GM11168 (cell line): ENCODE results near the gene MTMR4.
"Not testable (repeated sequence)": the region's sequence is repeated elsewhere in the genome, so short reads cannot be mapped to it uniquely, and the experiment has no call there.

Source experiments
- in situ Hi-C: fragments of 300-500 bp; cut with MboI; formaldehyde crosslinking; loops from one replicate; pipeline ENCODE4 v1.12.0; 2022; ENCODE audit warnings: low sequenced_read_pairs; ENCODE audit not compliant: unreplicated experiment

The MTMR4 gene

GRCh38 chr17:58527949-58528348 lies 13.5 kb upstream of the MTMR4 start:
- in situ Hi-C loops, result loop anchor here (10.0 kb wide), 1 partner anchor 477 kb away; no protein-coding TSS in a partner anchor

- in situ Hi-C loops, result loop anchor here (10.0 kb wide), 1 partner anchor 477 kb away; no protein-coding TSS in a partner anchor
Measured at GRCh38 chr17:58527306-58527705, 12.9 kb upstream of the MTMR4 start.

GRCh38 chr17:58525239-58525638 lies 10.8 kb upstream of the MTMR4 start:
- in situ Hi-C loops, result loop anchor here (10.0 kb wide), 1 partner anchor 480 kb away; no protein-coding TSS in a partner anchor

GRCh38 chr17:58521680-58522079 lies 7.2 kb upstream of the MTMR4 start:
- in situ Hi-C loops, result loop anchor here (10.0 kb wide), 1 partner anchor 483 kb away; no protein-coding TSS in a partner anchor

- in situ Hi-C loops, result loop anchor here (10.0 kb wide), 1 partner anchor 484 kb away; no protein-coding TSS in a partner anchor
Measured at GRCh38 chr17:58520843-58521430, 6.5 kb upstream of the MTMR4 start.

- in situ Hi-C loops, result no loop called here
Measured at GRCh38 chr17:58517928-58518609, 3.6 kb upstream of the MTMR4 start.

- in situ Hi-C loops, result no loop called here
Measured at GRCh38 chr17:58517378-58517927, 3.0 kb upstream of the MTMR4 start.

- in situ Hi-C loops, result no loop called here
Measured at GRCh38 chr17:58516644-58517377, 2.4 kb upstream of the MTMR4 start.

GRCh38 chr17:58515286-58515685 lies 848 bp upstream of the MTMR4 start:
- in situ Hi-C loops, result no loop called here

GRCh38 chr17:58514770-58515157 lies 326 bp upstream of the MTMR4 start:
- in situ Hi-C loops, result no loop called here

- in situ Hi-C loops, result no loop called here
Measured at GRCh38 chr17:58513267-58513964, 1.0 kb downstream of the MTMR4 start.

- in situ Hi-C loops, result no loop called here
Measured at GRCh38 chr17:58510075-58510474, 4.4 kb downstream of the MTMR4 start.

GRCh38 chr17:58508341-58509067 lies 5.9 kb downstream of the MTMR4 start:
- in situ Hi-C loops, result no loop called here

GRCh38 chr17:58507123-58507634 lies 7.3 kb downstream of the MTMR4 start:
- in situ Hi-C loops, result no loop called here

- in situ Hi-C loops, result no loop called here
Measured at GRCh38 chr17:58506354-58507080, 7.9 kb downstream of the MTMR4 start.

- in situ Hi-C loops, result no loop called here
Measured at GRCh38 chr17:58504826-58505351, 9.5 kb downstream of the MTMR4 start.

GRCh38 chr17:58503866-58504265 lies 10.6 kb downstream of the MTMR4 start:
- in situ Hi-C loops, result no loop called here

GRCh38 chr17:58503134-58503533 lies 11.3 kb downstream of the MTMR4 start:
- in situ Hi-C loops, result not testable (repeated sequence)
